ENCODE results near the gene TMEM63A.
"Not testable (repeated sequence)": the region's sequence is repeated elsewhere in the genome, so short reads cannot be mapped to it uniquely, and the experiment has no call there.

Gene TMEM63A

DNA sequence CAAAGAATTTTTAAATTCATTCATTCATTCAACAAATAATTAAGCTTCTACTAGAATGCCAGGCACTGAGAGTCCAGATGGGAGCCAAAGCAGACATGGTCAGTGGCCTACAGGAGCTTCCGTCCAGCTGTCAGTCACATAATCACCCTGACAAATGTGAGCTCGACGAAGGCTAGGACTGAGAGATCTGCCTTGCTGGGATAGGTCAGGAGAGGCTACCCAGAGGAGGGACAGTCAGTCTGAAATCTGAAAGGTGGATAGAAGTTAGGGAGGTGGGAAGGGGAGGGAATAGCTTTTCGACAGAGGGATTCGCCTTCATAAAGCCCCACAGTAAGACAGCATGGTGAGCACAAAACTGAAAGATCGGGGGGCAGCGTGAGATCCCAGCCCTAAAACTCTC is 64.0 kb downstream of the TMEM63A start:
- DNase-seq (ENCODE audit: low read depth, low spot score) = no peak
- TF ChIP-seq, protein P1, sequence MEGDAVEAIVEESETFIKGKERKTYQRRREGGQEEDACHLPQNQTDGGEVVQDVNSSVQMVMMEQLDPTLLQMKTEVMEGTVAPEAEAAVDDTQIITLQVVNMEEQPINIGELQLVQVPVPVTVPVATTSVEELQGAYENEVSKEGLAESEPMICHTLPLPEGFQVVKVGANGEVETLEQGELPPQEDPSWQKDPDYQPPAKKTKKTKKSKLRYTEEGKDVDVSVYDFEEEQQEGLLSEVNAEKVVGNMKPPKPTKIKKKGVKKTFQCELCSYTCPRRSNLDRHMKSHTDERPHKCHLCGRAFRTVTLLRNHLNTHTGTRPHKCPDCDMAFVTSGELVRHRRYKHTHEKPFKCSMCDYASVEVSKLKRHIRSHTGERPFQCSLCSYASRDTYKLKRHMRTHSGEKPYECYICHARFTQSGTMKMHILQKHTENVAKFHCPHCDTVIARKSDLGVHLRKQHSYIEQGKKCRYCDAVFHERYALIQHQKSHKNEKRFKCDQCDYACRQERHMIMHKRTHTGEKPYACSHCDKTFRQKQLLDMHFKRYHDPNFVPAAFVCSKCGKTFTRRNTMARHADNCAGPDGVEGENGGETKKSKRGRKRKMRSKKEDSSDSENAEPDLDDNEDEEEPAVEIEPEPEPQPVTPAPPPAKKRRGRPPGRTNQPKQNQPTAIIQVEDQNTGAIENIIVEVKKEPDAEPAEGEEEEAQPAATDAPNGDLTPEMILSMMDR (IDR thresholded peaks at IDR 0.05; ENCODE audit: low read depth, low read length) = no peak
- H3K4me3 ChIP-seq (ENCODE audit: low read depth, low read length) = no peak overlapping the region
- in situ Hi-C loops (cut with HindIII; ENCODE audit: low sequenced_read_pairs) = no loop called here

- peak; percentile 89 for DNase-seq (ENCODE audit: low read depth, low spot score)
- TF ChIP-seq, protein P1 (IDR thresholded peaks at IDR 0.05; ENCODE audit: low read depth, low read length) = no peak
- no peak overlapping the region for H3K4me3 ChIP-seq (ENCODE audit: low read depth, low read length)
- in situ Hi-C loops (cut with HindIII; ENCODE audit: low sequenced_read_pairs) = no loop called here
Observed at GRCh38 chr1:225817611-225818061, 64.5 kb downstream of the TMEM63A start.

DNA sequence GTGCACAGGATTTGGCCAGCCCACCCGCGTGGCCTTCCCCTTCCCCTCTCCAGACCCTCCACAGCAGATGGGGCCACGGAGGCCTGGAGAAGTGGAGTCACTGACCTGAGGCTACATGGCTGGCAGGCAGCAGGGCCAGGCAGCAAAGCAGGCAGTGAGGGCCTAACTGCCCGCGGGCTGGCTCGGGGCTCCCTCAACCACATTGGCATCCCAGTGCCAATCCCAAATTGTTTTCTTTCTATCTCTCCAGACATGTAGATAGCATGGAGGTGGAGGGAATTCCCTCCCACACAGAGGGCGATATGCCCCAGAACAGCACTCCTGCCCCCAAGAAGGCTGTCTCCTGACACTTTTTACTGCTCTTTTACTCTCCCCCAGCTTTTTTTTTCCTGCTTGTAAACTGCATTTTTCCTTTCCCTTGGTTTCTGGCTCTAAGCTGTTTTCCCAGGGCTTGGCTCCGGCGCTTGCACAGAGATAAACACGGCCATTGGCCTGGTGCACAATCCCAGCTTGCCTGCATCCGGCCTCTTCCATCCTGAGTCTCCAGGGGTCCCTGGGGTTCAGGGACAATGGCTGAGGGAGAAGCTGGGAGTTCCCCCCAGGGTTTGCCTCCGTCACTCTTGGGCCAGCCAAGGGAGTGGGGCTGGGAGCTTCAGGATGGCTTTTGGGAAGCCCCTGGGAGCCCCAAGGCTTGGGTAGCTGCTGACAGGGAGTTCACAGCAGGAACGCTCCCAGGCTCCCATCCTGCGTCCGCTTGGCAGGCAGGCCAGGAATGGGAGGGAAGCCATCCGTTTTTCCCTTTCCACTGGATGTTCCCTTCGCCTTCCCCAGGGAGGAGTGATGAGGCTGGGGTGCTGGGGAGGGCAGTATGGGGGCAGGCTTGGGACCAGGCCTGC is 65.3 kb downstream of the TMEM63A start:
- TF ChIP-seq, protein P1 (IDR thresholded peaks at IDR 0.05; ENCODE audit: low read depth, low read length) = no peak
- in situ Hi-C loops (cut with HindIII; ENCODE audit: low sequenced_read_pairs) = no loop called here
- DNase-seq (ENCODE audit: low read depth, low spot score) = peak; percentile 16
- H3K4me3 ChIP-seq (ENCODE audit: low read depth, low read length) = no peak overlapping the region

GRCh38 chr1:225815526-225816178 is 66.5 kb downstream of the TMEM63A start:
- no peak for DNase-seq (ENCODE audit: low read depth, low spot score)
- in situ Hi-C loops (cut with HindIII; ENCODE audit: low sequenced_read_pairs) = no loop called here
- TF ChIP-seq, protein P1 (IDR thresholded peaks at IDR 0.05; ENCODE audit: low read depth, low read length) = no peak
- no peak overlapping the region for H3K4me3 ChIP-seq (ENCODE audit: low read depth, low read length)

- in situ Hi-C loops (cut with HindIII; ENCODE audit: low sequenced_read_pairs); DNase-seq (ENCODE audit: low read depth, low spot score); H3K4me3 ChIP-seq (ENCODE audit: low read depth, low read length): not testable (repeated sequence)
Observed at GRCh38 chr1:225815090-225815489, 67.1 kb downstream of the TMEM63A start.

DNA sequence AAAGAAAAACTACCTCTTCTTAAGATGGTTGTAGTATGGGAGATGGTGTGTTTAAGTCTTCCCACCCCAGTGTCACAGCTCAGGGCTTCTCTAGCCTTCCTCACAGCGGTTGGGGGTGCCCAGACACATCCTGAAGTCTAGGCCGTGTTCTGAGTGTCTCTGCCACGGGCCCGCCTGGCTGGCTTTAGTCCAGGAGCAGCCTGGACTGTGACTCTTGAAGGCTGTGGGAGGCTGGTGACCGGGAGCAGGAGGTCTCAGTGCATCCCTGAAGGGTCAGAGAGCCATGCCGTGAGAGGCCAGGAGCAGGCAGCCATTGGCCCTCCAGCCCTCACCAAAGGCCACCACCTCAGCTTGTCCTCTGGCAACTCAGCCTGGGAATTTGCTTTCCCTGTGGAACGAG is 67.8 kb downstream of the TMEM63A start:
- in situ Hi-C loops (cut with HindIII; ENCODE audit: low sequenced_read_pairs) = no loop called here
- DNase-seq (ENCODE audit: low read depth, low spot score) = no peak
- TF ChIP-seq, protein P1 (IDR thresholded peaks at IDR 0.05; ENCODE audit: low read depth, low read length) = no peak
- H3K4me3 ChIP-seq (ENCODE audit: low read depth, low read length) = no peak overlapping the region

All from astrocyte of the spinal cord (primary cell).